ENCODE results near the gene PNKP.

Gene PNKP

GRCh38 chr19:49876422-49877019, 9.1 kb upstream of the PNKP start:
- DNase-seq (ENCODE audit: low read depth in 2 of 2): peak; percentile 94 to 95

DNA sequence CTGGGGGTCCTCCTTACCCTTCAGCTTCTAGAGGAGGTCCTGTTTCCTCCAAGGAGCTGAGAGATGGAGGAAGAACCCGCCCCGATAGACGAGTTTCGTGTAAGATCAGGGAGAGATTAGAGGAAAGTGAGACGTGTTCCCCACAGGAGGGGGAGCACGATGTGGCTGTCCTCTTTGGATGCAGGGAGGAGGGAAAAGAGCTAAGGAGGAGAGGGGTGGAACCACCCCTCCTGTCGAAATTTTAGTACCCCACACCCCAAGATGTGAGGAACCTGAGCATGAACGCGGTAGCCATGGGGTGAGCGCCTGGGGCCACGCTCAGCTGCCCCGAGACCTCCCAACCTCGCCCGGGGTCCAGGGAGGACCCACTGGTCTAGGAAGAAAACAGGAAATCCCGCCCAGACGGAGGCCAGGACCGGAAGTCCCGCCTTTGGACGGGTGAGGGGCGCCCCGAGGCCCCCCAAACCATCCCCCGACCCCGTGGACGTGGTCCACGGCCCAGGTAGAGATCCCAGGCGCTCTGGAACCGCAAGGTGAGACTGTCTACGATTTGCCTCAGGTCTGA, 8.6 kb upstream of the PNKP start:
- peak; percentile 41 to 43 for DNase-seq (ENCODE audit: low read depth in 2 of 2)

GRCh38 chr19:49875177-49875576, 7.8 kb upstream of the PNKP start:
- no peak for DNase-seq (ENCODE audit: low read depth in 2 of 2)

DNA sequence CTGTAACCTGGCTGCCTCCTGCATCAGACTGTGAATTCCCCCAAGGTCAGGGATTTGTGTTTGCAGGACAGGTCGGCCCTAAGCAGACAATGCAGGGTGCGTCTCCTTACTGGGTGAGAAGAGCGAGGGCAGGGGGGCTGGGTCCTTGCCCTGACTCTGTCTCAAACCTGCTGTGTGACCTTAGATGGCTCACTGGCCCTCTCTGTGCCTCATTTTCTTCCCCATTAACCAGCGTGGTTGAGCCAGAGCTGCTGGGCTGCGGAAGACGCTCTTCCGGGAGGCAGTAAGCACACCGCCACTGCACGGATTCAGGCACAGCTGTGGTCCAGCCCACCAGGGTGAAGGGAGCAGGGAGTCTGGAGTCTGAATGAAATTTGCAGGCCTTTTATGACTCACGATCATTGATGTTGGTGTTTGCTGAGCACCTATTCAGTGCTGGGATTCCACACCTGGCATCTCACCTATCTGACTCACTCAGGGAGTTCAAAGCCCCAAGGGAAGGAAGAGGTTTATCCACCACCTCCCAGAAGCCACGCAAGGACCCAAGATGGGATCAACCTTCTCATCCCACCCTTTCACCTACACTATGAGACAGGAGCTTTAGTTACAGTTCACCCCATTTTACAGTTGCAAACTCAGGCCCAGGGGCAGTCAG, 7.3 kb upstream of the PNKP start:
- no peak for DNase-seq (ENCODE audit: low read depth in 2 of 2)

- DNase-seq (ENCODE audit: low read depth in 2 of 2): no peak
Observed at GRCh38 chr19:49873834-49874233, 6.5 kb upstream of the PNKP start.

GRCh38 chr19:49873129-49873521, 5.7 kb upstream of the PNKP start:
- no peak for DNase-seq (ENCODE audit: low read depth in 2 of 2)

DNA sequence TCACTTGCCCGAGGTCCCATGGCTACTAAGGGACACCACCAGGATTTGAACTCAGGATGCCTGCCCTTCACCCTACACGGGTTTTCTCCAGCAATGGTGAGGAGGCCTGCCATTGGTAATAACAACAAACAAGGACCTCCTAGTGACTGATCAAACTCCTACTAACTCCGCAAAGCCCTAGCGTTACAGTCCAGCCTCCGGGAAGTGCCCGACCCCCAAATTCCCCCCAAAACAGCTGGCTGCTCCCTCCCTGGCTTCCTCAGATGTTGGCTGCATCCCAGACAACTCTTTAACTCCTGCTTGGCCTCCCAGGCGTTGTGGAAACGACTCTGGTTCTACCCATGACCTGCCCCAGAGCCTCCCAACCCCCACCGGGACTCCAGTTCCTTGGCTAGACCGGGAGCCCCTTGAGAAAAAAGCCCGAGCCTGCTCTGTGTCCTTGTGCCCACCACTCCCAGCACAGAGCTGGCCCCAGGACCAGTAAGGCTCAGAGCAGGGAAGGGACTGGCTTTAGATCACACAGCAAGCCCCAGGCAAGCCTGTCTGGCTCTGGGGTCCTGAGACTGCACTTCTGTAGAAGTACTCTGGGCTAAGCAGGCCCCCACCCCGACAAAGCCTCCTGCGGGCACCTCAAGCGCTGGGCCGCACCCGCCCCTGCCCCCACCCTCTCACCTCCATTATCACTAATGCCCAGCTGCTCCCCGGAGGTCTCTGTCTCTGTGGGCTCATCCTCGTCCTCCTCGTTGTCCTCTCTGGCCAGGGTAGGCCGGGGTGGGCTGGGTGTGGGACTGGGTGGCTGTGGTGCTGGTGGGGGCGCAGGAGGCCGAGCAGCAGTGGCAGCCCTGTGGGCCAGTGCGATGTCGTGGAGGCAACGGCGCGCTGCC, 5.1 kb upstream of the PNKP start:
- no peak for DNase-seq (ENCODE audit: low read depth in 2 of 2)

GRCh38 chr19:49871349-49871985, 4.1 kb upstream of the PNKP start:
- no peak for DNase-seq (ENCODE audit: low read depth in 2 of 2)

DNA sequence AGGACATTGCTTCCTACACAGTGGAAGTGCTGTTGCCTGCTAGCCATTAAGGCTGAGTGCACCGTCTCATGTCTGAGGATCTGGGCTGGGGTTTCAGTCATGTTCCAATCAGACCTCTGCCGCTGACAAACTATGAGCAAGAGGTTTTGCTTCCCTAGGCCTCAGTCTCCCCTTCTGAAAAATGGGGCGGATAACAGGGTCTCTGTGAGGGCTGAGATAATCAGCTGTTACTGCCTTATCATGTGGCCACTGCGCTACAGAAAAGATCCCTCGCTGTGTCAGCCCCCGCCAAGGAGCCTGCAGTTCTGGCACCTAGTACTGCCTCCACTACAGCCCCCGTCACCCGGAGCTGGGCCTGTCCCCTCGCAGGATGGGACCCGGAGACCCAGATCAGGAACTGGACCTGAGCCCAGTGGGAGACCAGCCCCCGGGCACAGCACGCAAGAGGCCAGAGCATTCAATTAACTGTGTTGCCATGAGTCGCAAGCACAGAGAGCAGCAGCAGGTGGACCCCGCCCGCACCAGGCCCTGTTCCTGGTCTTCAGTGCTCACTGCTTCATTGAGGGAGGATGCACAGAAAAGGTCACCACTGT, 3.0 kb upstream of the PNKP start:
- no peak for DNase-seq (ENCODE audit: low read depth in 2 of 2)

DNA sequence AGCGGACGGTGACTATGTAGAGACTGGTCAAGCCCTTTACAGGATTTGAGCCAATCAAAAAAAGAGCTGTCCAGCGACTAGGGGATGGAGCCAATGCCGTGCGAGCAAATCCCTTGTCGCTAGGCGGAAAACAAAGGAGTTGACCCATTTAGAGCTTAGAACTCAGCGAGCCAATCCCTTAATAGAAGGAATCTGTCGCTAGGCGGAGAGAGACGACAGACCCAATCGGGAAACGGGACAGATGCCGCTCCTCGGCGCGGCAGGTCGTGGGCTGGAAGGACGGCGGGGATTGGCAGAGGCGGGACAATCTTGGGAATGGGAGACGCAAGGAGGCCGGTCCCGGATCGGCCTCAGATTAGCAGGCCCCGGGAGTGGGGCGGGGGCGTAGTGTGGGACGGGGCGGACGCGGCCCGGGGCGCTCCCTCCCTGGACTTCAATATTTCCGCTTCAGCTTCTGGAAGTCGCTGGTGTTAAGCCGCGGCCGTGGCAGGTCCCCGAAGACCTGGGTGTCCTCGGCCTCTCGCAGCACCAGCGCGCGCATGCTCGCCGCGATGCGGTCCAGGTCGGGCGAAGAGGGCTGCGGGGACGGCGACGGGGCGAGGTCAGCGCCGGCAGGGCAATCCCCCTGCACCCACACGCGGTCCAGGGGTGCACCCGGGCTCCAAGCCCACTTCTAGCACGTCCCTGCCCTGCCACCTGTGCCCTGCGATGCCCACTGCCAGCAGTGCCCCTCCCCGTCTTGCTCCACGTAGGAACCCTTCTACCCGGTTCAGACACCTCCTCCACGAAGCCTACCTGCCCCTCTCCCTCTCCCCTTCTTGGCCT, 2.3 kb upstream of the PNKP start:
- DNase-seq (ENCODE audit: low read depth in 2 of 2): peak; percentile 85 to 88

- no peak for DNase-seq (ENCODE audit: low read depth in 2 of 2)
Observed at GRCh38 chr19:49869009-49869483, 1.7 kb upstream of the PNKP start.

DNA sequence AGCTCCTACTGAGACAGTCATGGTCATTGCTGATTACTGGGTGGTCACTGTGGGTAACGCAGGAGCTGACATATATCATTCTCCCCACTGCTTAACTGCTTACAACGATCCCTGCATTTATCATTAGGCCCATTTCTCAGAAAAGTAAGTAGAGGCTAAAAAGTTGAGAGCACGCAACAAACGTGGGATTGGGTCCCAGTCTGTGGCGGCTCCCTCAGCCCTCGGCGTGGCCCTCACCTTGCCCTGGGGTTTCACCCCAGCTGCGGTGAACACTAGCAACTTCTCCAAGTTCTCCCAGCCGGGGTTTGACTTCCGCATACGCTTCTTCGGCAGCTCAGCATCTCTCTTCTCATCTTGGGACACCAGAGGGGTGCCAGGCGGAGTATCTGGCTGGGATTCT, 2.5 kb downstream of the PNKP start:
- DNase-seq (ENCODE audit: low read depth in 2 of 2): no peak

- no peak for DNase-seq (ENCODE audit: low read depth in 2 of 2)
Observed at GRCh38 chr19:49863935-49864320, 3.4 kb downstream of the PNKP start.

DNA sequence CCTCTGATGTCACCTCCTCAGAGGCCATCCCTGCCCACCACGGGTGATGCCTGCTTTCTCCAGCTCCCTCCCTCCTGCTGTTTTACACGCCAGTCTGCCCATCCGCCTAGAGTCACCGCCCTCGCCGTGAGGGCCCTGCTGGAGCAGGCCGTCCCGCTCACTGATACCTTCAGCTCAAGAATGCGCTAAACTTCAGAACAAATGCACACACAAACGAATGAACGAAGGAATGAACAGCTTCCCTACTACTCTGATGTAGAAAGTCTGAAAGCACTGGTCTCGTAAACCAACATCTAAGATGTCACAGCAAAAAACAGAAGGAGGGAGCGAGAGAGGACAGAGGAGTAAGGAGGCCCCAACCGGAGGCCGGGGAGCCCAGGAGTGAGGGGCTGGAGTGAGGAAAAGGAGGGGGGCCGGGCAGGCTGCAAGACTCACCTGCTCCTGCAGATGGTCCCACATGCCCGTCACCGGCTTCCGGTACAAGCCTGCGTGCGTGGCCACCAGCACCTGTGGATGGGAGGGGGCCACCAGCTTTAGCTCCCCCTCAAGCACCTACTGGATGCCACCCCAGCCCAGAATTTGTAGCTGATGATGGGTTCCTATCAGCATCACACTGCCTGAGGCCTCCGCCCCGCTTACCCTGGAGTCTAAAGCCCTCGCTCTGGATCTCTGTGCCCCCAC, 4.0 kb downstream of the PNKP start:
- no peak for DNase-seq (ENCODE audit: low read depth in 2 of 2)

- no peak for DNase-seq (ENCODE audit: low read depth in 2 of 2)
Observed at GRCh38 chr19:49862391-49863253, 4.8 kb downstream of the PNKP start.

- no peak for DNase-seq (ENCODE audit: low read depth in 2 of 2)
Observed at GRCh38 chr19:49861541-49862378, 5.6 kb downstream of the PNKP start.

GRCh38 chr19:49861107-49861506, 6.3 kb downstream of the PNKP start:
- no peak for DNase-seq (ENCODE audit: low read depth in 2 of 2)

Measured in stimulated activated CD4-positive, alpha-beta T cell treated with anti-CD3 and anti-CD28 coated beads, Interleukin-4, amount 100 ng/mL, for 48 hours (primary cell).